GM21529 (cell line): ENCODE data around the gene PAH.

Experiments used
- ATAC-seq: cut with Tn5 transposase; IDR thresholded peaks from one replicate; pipeline ENCODE4 v1.9.1; 2021; ENCODE audit not compliant: unreplicated experiment

PAH gene

GRCh38 chr12:102917026-102917787 lies at the start of gene PAH:
Gene PAH (minus strand): TSS chr12:102917244. CDS start chr12:102917130, 114 bp downstream.
- ATAC-seq = peak; percentile 71

GRCh38 chr12:102966200-102966863 lies 49.3 kb upstream of the PAH start:
- no peak for ATAC-seq

- peak; percentile 43 for ATAC-seq
Observed at GRCh38 chr12:102965281-102966155, 48.5 kb upstream of the PAH start.

DNA sequence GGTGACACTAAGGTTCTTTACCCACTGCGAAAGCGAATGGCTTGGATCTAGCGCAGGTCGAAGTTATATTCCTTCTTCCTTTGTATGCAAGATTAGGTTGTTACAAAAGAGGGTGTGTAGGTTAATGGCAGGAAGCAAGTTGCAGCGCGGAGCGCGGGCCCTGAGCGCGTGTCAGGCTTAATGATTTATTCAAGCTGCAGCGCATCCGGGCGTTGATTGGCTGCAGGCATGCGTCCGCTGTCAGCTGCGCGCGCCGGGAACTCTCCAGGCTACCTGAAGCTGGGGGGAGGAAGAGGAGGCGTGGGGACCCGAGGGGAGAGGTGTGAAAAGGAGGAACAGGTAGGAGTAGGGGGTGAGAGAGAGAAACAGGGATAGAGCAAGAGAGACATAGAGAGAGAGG lies 47.8 kb upstream of the PAH start:
- ATAC-seq = no peak

DNA sequence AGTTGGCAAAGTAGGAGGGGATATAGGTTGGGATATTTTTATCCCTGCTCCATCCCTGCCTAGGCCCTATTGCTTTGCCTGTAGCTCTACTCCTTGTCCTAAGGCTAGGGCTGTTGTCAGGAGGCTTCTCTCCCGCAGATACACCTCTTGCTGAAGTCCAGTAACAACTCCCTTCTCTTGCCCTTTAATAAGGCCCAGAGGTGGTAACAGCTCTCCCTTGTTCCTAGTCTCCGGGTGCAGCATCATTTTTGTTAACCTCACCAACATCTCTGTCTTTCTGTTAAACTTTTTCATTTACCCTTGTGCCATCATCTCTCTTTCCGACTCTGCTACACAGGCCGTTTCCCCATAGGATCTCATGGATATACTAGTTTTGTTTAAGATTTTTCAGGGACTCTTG lies 46.8 kb upstream of the PAH start:
- ATAC-seq = no peak

GRCh38 chr12:102962986-102963385 lies 45.9 kb upstream of the PAH start:
- no peak for ATAC-seq

- no peak for ATAC-seq
Observed at GRCh38 chr12:102962532-102962931, 45.5 kb upstream of the PAH start.

GRCh38 chr12:102961466-102961855 lies 44.4 kb upstream of the PAH start:
- ATAC-seq = no peak

GRCh38 chr12:102960766-102961465 lies 43.9 kb upstream of the PAH start:
- ATAC-seq = no peak

GRCh38 chr12:102959391-102959790 lies 42.3 kb upstream of the PAH start:
- ATAC-seq = no peak

DNA sequence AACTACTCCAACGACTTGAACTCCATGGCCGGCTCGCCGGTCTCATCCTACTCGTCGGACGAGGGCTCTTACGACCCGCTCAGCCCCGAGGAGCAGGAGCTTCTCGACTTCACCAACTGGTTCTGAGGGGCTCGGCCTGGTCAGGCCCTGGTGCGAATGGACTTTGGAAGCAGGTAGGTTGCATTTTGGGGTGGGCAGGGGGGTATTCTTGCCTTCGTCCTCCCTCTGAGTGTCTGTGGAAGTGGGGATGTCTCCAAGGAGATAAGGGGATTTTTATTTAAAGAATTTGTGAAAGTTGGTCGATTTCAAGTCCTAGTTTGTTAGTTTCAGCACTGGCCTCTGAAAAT lies 41.8 kb upstream of the PAH start:
- no peak for ATAC-seq

DNA sequence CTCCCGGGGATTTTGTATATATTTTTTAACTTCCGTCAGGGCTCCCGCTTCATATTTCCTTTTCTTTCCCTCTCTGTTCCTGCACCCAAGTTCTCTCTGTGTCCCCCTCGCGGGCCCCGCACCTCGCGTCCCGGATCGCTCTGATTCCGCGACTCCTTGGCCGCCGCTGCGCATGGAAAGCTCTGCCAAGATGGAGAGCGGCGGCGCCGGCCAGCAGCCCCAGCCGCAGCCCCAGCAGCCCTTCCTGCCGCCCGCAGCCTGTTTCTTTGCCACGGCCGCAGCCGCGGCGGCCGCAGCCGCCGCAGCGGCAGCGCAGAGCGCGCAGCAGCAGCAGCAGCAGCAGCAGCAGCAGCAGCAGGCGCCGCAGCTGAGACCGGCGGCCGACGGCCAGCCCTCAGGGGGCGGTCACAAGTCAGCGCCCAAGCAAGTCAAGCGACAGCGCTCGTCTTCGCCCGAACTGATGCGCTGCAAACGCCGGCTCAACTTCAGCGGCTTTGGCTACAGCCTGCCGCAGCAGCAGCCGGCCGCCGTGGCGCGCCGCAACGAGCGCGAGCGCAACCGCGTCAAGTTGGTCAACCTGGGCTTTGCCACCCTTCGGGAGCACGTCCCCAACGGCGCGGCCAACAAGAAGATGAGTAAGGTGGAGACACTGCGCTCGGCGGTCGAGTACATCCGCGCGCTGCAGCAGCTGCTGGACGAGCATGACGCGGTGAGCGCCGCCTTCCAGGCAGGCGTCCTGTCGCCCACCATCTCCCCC lies 41.2 kb upstream of the PAH start:
- peak; percentile 74 for ATAC-seq

DNA sequence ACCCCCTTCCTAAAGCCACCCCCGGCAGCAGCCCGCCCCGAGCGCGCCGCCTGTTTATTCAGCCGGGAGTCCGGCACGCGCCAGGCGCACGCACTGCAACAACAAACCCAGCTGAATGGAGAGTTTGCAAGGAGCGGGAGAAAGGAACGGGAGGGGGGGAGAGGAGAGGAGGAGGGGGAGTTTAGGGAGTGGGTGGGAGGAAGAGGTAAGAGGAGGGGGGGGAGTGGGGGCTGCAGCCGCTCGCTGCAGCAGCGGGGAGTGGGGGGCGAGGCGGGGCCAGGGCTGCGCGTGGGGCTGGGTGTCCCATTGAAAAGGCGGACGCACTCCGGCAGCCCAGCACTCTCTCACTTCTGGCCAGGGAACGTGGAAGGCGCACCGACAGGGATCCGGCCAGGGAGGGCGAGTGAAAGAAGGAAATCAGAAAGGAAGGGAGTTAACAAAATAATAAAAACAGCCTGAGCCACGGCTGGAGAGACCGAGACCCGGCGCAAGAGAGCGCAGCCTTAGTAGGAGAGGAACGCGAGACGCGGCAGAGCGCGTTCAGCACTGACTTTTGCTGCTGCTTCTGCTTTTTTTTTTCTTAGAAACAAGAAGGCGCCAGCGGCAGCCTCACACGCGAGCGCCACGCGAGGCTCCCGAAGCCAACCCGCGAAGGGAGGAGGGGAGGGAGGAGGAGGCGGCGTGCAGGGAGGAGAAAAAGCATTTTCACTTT lies 40.5 kb upstream of the PAH start, which contains the start of gene ASCL1:
TSS of gene ASCL1 (plus strand) at position 336 of the 712 bp plus-strand sequence. CDS start 571 bp downstream, outside the sequence.
- ATAC-seq = peak; percentile 36

- ATAC-seq = no peak
Observed at GRCh38 chr12:102956738-102957327, 39.8 kb upstream of the PAH start.

DNA sequence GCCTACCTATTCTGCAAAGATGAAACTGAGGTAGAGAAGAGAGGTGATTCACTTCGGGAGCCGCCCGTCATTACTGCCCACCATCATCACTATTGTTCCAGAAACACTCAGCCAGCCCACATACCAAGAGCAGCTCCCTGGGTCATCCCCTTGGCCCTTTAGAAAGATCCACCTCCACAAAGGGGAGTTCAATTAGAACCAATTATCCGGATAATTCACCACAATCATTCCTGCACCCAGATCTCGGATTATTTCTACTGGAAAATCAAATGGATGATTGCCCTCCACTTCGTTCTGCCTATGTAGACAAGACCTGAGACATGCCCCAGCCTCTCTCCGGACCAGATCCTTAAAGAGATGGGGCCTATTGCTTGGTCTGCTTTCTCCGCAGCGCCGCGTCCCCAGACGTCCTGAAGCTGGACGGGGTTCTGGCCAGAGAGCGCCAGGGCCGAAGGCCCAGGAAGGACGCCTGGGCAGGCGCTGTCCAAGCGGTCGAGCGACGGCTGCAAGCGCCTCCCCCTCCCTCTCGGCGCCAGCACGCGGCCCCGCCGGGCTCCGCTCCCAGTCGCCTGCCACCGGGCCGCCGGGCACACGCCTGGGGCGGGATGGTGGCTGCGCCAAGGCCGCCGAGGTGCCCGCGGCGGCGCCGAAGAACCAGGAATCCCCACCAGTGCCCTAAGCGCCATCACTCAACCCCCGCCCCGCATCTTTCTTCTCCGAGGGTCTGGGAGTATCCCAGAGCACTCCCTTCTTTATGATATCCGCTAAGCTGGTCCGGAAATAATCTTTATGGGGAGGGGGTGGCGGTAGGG lies 39.1 kb upstream of the PAH start:
- ATAC-seq = no peak

DNA sequence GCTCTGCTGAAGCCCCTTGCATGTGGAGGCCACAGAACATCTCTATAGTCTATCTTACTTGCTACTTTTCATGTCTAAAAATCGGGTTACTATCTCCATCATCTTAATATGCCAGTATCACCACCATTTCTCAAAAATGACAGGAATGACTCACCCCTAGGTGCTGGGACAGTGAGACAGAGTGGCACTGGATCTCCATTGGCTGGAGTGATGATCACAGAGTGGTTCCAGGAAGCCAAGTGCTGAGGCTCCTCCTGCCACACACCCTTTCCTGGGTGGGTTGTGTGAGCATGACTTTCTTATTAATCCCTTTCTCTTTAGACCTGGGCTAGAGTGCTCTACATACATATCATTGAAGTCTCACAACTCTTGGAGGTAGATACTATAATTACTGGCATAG lies 37.1 kb upstream of the PAH start:
- ATAC-seq = no peak

- no peak for ATAC-seq
Observed at GRCh38 chr12:102953221-102953620, 36.2 kb upstream of the PAH start.

- no peak for ATAC-seq
Observed at GRCh38 chr12:102951841-102952240, 34.8 kb upstream of the PAH start.
